Calu3 (cell line): ENCODE measurements around the gene RPTOR. TPM values are rescaled to one million over a fixed set of nuclear protein-coding genes. Genes with fewer than 3 reads are reported as not detected.

Experiments
- BruUV-seq: library from RNA; stranded (reverse); fragments of 400-500 nt; replicated peaks from 2 replicates; lab custom pipeline; 2021; lab: Mats Ljungman, UMichigan
- CTCF ChIA-PET: fragments of 300-600 bp; sonication (Branson Sonifier 250); formaldehyde crosslinking; loops from one replicate; lab custom pipeline; 2022; ENCODE audit warnings: antibody characterized with exemption; lab: Charles Lee
- DNase-seq: peaks from one replicate; pipeline ENCODE4 v3.0.0; 2022
- H3K27ac Mint-ChIP-seq: one replicate; pipeline ENCODE4 v1.8.0; 2022; ENCODE audit warnings: mixed read lengths; ENCODE audit not compliant: unreplicated experiment
- H3K27me3 Mint-ChIP-seq: one replicate; pipeline ENCODE4 v1.8.0; 2022; ENCODE audit warnings: mixed read lengths; ENCODE audit not compliant: unreplicated experiment
- H3K36me3 Mint-ChIP-seq: one replicate; pipeline ENCODE4 v1.8.0; 2022; ENCODE audit warnings: mild to moderate bottlenecking, moderate library complexity, mixed read lengths; ENCODE audit not compliant: insufficient read depth, unreplicated experiment
- H3K4me1 Mint-ChIP-seq: one replicate; pipeline ENCODE4 v1.8.0; 2022; ENCODE audit warnings: mild to moderate bottlenecking, low read depth, mixed read lengths; ENCODE audit not compliant: unreplicated experiment
- H3K4me3 Mint-ChIP-seq: one replicate; pipeline ENCODE4 v1.8.0; 2022; ENCODE audit warnings: mild to moderate bottlenecking, low read depth, moderate library complexity, mixed read lengths; ENCODE audit not compliant: unreplicated experiment
- H3K9me3 Mint-ChIP-seq: one replicate; pipeline ENCODE4 v1.8.0; 2022; ENCODE audit warnings: low read depth, mixed read lengths; ENCODE audit not compliant: unreplicated experiment
- intact Hi-C: fragments of 100-400 bp; cut with micrococcal nuclease; formaldehyde crosslinking; loops from one replicate; pipeline ENCODE4 v1.10.0; 2022; ENCODE audit not compliant: unreplicated experiment
- total RNA-seq: library from RNA; stranded (reverse); gene quantifications from 2 replicates; pipeline ENCODE4 v1.2.3, GENCODE V29; 2022
- TF ChIP-seq, protein P1 (sequence below): fragments of 200-600 bp; IDR thresholded peaks from one replicate; pipeline ENCODE4 v1.8.0; 2022; ENCODE audit warnings: antibody characterized with exemption; ENCODE audit not compliant: unreplicated experiment

The RPTOR gene
- total RNA-seq, 1 experiment from 2014 or later: 41.8 TPM

- no peak overlapping the region for H3K27ac Mint-ChIP-seq
- TF ChIP-seq, protein P1, sequence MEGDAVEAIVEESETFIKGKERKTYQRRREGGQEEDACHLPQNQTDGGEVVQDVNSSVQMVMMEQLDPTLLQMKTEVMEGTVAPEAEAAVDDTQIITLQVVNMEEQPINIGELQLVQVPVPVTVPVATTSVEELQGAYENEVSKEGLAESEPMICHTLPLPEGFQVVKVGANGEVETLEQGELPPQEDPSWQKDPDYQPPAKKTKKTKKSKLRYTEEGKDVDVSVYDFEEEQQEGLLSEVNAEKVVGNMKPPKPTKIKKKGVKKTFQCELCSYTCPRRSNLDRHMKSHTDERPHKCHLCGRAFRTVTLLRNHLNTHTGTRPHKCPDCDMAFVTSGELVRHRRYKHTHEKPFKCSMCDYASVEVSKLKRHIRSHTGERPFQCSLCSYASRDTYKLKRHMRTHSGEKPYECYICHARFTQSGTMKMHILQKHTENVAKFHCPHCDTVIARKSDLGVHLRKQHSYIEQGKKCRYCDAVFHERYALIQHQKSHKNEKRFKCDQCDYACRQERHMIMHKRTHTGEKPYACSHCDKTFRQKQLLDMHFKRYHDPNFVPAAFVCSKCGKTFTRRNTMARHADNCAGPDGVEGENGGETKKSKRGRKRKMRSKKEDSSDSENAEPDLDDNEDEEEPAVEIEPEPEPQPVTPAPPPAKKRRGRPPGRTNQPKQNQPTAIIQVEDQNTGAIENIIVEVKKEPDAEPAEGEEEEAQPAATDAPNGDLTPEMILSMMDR: no peak
Observed at GRCh38 chr17:80511222-80512180, 33.1 kb upstream of the RPTOR start.

DNA sequence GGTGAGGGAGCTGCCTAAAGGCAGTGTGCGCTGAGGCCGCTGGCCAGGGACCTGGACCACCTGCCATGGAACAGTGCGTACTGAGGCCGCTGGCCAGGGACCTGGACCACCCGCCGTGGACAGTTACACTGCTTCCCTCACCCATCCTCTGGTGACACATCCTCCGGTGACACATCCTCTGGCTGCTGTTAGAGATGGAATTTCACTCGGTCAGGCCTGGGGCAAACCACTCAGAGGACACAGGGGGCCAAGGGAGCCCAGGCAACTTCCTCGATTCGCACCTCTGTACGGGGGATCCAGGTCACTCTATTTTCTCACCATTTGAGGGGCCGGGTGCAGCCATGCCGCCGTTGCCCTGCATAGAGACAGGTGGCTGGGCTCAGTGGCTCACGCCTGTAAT lies 32.4 kb upstream of the RPTOR start:
- Mint-ChIP-seq H3K27me3 (peaks cover 36% of the 10 kb centered on the region), H3K4me3 (no peak overlapping the region), H3K36me3 (no peaks in the 10 kb centered on the region), H3K27ac (no peak overlapping the region), H3K9me3 (no peaks in the 10 kb centered on the region), H3K4me1 (no peaks in the 10 kb centered on the region)
- BruUV-seq: no TSS peak
- intact Hi-C loops: no loop called here
- TF ChIP-seq, protein P1: no peak
- no peak for DNase-seq
- CTCF ChIA-PET: interaction anchor here (0.6 kb wide), 1 partner anchor 79 kb away, joined by 3 read pairs; no protein-coding TSS in a partner anchor

More at GRCh38 chr17:80511222-80512180, 33.1 kb upstream of the RPTOR start:
- Mint-ChIP-seq H3K9me3 (no peaks in the 10 kb centered on the region), H3K4me1 (no peaks in the 10 kb centered on the region), H3K36me3 (no peaks in the 10 kb centered on the region), H3K4me3 (no peak overlapping the region), H3K27me3 (peaks cover 36% of the 10 kb centered on the region)
- intact Hi-C loops: no loop called here
- BruUV-seq: no TSS peak
- DNase-seq: no peak
- CTCF ChIA-PET: interaction anchor here (0.6 kb wide), 1 partner anchor 80 kb away, joined by 3 read pairs; no protein-coding TSS in a partner anchor

DNA sequence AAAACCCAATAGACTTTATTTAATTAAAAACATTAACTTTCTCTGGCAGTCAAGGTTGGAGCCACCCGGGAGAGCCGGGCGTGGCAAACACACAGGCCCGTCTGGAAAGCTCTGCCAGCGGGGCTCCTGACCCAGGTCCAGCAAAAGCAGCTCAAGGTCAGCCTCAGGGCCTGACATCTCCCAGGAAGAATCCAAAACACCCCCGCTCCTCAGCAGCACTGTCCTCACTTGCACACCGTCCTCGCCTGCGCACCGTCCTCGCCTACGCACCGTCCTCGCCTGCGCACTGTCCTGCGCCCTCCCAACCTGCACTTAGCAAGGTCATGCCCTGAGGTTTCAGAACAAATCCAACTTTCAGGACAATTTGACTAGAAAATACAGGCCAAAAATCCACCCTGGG lies 31.4 kb upstream of the RPTOR start:
- H3K4me3 Mint-ChIP-seq: no peak overlapping the region
- no peaks in the 10 kb centered on the region for H3K9me3 Mint-ChIP-seq
- BruUV-seq: no TSS peak
- CTCF ChIA-PET: no interaction called here
- H3K4me1 Mint-ChIP-seq: no peaks in the 10 kb centered on the region
- H3K36me3 Mint-ChIP-seq: no peaks in the 10 kb centered on the region
- no peak overlapping the region for H3K27ac Mint-ChIP-seq
- DNase-seq: no peak
- H3K27me3 Mint-ChIP-seq: peaks cover 36% of the 10 kb centered on the region
- TF ChIP-seq, protein P1: no peak
- intact Hi-C loops: no loop called here

GRCh38 chr17:80513892-80514291 lies 30.7 kb upstream of the RPTOR start:
- Mint-ChIP-seq H3K27ac (no peak overlapping the region), H3K36me3 (no peaks in the 10 kb centered on the region), H3K4me3 (no peak overlapping the region), H3K27me3 (peaks cover 39% of the 10 kb centered on the region), H3K9me3 (no peaks in the 10 kb centered on the region), H3K4me1 (no peaks in the 10 kb centered on the region)
- CTCF ChIA-PET: interaction anchor here (0.7 kb wide), 1 partner anchor 858 kb away, joined by 5 read pairs; no protein-coding TSS in a partner anchor
- no TSS peak for BruUV-seq
- intact Hi-C loops: no loop called here
- TF ChIP-seq, protein P1: no peak
- no peak for DNase-seq
